Fibroblast of skin of right quadriceps (primary cell): ENCODE measurements around the gene MSL2.
"Not testable (repeated sequence)": the region's sequence is repeated elsewhere in the genome, so short reads cannot be mapped to it uniquely, and the experiment has no call there.

ENCODE experiments used
- DNase-seq: peaks from one replicate; pipeline ENCODE4 v3.0.0-alpha.2; 2013

MSL2 gene

GRCh38 chr3:136196064-136196400 is at the start of gene MSL2:
Gene MSL2 (minus strand): TSS chr3:136196335. CDS start chr3:136195113, 1,222 bp downstream.
- DNase-seq: no peak

DNA sequence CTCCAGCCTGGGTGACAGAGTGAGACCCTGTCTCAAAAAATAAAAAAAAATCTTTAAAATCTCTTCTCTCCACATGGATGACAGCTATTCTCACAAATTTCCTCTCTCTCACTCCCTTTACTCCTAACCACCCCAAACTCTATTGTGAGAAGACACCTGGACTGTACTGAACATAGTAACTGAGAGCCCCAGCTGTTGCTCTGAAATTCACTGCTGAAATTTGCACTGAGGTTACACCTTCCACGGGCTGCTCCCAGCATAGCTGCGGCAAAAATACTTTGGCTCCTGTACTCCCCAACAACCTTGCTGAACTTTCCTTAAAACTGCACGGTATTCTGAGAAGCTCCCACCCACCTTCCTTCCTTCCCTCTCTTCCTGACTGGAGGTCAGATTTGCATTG is 49.6 kb upstream of the MSL2 start:
- DNase-seq: no peak

DNA sequence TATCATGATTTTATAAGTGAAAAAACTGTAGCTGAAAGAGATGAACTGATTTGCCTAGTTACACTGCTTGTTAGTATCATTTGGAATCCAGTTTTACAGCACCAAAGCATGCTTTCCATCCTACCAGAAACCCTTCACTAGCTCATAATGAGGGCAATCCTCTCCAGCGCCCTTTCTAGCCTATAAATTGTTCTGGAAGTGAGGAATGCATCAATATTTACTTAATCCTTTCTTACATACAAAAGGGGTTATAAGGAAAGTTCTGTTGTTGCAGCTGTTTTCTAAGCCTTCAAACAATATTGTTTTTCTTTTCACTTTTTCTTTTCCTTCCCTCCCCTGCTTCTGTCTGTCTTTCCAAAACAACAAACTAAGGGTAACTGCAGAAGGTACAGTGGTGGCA is 43.0 kb upstream of the MSL2 start:
- no peak for DNase-seq

DNA sequence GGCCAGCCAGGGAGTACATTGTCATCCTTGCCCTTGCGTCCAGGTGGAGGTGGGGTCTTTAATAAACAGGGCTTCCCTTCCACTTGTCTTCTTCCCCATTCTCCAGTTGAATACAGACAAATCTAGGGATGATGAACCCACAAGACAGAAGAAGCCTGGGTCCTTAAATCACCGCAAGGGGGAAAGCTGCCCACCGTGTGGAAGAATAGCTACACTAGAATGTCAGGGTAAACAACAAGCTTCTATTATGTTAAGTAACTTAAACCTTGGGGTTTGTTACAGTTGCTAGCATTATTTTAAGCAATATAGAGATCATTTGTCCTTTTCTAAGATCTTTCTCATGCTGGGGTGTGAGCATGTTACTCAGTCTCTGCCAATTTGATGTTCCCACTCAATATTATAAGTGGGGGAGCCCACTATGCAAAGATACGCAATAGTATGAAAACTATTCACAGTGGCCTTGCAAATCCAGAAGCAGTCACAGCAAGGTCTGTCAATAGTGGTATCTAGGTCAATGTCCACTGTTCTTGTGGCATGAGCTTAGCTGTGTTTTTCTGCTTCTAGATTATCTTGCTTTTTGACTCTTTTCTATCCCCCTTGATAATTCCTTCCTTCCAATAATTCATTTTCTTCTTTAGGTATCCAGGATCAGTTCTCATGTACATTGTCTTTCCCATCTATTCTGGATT is 42.0 kb upstream of the MSL2 start:
- DNase-seq: no peak

DNA sequence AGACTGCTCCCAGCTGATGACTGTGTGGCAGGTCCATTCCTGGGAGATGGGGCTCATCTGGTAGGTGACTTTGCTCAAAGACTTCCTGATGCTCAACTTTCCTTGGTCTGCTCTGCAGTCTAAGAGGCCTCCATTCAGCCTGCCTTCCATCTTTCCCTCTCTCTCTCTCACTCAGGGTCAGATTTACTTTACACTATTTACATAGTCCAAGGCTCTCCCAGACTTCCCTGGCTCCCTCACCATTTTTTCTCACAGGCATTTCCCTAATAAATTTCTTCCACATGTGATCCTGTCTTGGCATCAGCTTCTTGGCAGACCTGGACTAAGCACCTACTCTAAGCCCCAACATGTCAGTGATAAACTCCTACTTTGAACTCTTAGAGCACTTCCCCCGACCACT is 41.0 kb upstream of the MSL2 start:
- DNase-seq: no peak

DNA sequence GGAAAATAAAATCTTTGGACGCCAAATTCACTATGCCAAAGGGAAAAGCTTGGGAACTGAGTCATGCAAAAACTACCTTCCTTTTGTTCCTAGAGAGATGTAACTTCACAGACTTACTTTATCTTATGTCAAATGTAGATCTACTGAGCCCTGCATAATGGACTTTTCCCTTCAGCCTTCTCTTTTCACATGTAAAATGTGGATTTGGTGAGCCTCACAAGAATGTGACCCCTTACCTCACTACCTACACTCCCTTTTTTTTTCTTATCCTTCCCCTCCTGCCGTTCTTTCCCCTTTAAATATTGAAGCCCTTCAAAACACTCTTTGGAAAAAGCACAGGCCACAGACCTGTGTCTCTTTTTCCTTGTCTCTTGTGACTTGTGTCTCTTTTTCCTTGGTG is 40.0 kb upstream of the MSL2 start:
- no peak for DNase-seq

- no peak for DNase-seq
Observed at GRCh38 chr3:136235545-136235944, 39.4 kb upstream of the MSL2 start.

- no peak for DNase-seq
Observed at GRCh38 chr3:136232413-136232812, 36.3 kb upstream of the MSL2 start.

DNA sequence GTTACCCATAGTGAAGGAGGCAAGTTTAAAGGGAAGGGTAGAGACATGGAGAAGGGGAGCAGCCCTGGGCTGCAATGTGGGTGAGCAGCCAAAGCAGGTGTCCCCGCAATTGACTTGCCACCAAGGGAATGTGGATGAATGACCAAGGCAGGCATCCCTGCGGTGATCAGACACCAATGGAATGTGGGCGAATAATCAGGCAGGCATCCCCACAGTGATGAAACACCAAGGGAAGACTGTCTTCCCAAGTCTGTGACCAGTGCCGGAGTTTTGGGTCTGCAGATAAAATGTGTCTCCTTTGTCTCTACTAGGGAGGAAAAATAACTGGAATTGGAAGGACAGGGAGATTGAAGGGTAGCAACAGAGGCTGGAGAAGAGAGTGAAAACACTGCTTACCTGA is 26.6 kb upstream of the MSL2 start:
- not testable (repeated sequence) for DNase-seq

GRCh38 chr3:136211547-136211946 is 15.4 kb upstream of the MSL2 start:
- no peak for DNase-seq

- peak; percentile 71 for DNase-seq
Observed at GRCh38 chr3:136209921-136210320, 13.8 kb upstream of the MSL2 start.

DNA sequence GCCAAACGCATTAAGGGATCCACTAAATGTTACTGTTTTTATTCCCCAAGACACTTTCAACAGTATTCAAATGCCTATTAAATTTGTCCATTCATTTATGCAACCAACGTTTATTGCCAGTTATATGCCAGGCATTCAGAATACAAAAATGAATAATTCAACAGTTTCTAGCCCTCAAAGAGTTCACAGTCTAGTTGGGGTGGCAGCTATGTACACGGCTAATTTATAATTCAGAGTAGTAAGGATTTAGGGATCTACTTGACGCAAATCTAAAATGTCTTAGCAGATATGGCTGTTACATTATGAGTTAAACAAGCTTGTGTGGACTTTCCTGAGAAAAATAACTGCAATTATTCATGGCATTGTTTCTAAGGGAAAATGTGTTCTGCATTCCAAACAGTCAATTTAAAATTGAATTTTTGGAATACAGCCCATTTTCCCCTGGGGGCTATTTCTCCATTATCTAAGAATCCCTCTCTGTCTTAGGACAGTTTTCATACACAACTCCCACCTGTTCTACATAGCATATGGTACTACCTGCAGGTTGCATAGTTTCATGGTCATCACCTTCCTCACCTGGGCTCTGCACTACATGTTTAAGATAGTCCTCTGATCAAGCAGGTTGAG is 11.5 kb upstream of the MSL2 start:
- no peak for DNase-seq

DNA sequence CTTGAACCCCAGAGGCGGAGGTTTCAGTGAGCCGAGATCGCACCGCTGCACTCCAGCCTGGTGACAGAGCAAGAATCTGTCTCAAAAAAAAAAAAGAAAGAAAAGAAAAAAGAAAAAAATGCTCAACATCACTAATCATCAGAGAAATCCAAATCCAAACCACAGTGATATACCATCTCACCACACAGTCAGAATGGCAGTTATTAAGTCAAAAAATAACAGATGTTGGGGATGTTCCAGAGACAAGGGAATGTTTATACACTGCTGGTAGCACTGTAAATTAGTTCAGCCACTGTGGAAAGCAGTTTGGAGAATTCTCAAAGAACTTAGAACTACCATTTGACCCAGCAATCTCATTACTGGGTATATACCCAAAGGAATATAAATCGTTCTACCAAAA is 3.1 kb upstream of the MSL2 start:
- peak; percentile 56 for DNase-seq

GRCh38 chr3:136198462-136199078 is 2.4 kb upstream of the MSL2 start:
- not testable (repeated sequence) for DNase-seq

- DNase-seq: no peak
Observed at GRCh38 chr3:136197159-136197793, 1.1 kb upstream of the MSL2 start.

DNA sequence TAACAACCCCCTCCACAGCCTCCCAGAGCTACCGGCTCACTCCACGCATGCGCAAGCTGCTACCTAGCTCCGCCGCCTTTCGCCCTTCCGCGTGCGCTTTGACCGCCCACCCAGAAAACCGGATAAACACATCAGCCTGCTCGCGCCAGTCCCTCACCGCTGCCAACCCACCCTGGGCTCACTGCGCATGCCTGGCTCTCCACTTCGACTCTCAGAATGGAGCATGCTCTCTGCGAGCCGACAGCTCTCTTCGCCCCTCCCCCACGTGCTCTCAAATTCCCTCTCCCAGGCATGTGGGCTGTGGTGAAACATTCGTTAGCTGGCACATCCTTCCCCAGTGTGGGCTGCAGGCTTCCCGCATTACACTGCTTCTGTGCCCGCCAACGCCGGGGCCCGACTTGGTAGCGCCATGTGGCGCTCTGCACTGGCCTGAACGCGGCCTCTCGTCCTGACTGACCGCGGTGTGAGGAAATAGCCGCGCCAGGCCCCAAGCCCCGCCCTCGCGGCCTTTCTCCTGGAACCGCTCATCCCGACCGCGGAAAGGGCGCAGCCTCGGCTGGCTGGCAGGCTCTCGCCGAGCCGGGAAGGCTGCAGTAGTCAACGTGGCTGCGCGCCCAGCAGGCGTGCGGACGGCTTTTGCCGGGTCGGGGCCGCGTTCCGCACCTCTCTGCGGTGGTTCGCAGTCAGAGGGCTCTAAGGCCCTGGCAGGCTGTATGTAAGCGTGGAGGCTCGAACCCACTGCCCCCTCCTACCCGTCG is 445 bp upstream of the MSL2 start:
- DNase-seq: peak; percentile 100

DNA sequence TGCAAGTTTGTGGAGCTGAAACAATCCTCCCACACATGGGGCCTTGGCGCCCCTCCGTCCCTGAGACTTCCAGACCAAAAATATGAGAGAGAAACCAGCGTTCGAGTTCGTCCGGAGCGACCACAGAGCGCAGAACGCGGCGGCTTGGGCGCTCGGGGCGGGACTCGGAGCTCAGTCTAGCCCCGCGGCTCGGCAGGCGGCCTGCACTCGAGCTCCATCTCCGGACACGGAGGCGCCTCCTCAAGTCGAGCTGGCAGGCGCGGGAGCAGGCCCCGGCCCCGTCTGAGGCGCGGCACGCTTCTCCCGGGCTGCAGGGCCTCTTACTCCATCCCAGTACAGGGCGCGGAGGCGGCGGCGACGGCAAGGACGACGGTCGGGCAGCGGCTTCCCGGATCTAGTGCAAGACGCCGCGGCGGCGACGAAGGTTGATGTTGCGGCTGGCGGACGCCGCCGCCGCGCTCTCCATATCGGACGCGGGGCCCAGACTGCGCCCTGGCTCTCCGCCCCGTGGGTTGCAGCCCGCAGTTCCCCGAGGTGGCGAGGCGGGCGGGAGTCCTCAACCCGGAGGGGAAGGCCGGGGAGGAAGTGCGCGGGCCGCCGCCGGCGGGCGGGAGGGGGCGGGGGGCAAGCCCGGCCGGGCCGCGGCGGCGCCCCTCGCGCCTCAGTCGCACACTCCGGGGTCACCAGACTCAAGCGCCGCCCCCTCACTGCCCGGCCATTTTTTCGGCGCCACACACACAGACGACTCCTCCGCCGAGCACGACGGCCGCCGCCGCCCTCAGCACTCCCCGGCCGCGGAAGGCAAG is 674 bp downstream of the MSL2 start:
- DNase-seq: peak; percentile 78

DNA sequence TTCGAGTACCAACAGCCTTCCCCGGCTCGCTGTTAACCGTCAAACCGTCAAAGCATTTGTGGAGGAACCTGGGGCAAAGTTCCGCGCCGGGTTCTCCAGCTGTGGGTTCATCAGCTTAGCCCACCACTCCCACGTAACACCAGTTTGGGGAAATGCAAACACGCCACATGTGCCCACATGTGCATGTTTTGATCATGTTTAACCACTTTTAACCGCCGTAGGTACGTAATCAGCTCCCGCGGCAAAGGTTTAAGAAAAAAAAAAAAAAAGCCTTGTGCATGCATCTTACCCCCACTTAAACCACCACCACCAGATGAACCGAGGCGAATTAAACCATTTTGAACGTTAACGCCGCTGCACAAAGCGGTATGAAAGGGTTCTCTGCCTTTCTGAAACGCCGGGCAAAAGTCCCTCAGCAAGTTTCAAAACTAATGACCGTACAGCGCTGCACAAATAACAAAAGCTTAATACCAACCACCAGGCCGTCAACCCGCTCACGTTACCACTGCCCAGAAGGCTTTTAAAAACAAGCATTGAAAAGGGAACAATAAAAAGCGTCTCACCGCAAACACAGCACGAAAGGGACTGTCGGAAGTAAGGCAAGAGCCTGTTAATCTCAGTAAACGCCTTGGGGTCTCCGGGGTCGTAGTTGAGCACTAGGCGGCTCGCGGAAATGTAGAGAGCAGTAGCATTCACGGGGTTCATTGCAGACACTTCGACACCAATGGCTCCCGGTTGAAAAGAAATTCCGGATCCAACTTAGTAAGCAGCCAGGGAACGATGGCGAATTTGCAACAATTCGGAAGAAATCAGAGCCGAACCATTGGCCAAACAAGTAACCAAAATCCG is 1.5 kb downstream of the MSL2 start:
- DNase-seq: peak; percentile 10

GRCh38 chr3:136193278-136194054 is 2.7 kb downstream of the MSL2 start:
- DNase-seq: no peak

- no peak for DNase-seq
Observed at GRCh38 chr3:136192831-136193230, 3.3 kb downstream of the MSL2 start.

- not testable (repeated sequence) for DNase-seq
Observed at GRCh38 chr3:136192195-136192594, 3.9 kb downstream of the MSL2 start.
